NCI-H146 treated with DMSO at 0.1 percent for 48 hours (cell line): ENCODE measurements around the gene SLC25A30.

Experiments
- DNase-seq: peaks from one replicate; lab custom pipeline; 2025; ENCODE audit not compliant: unreplicated experiment; lab: John Stamatoyannopoulos, UW

Gene SLC25A30

DNA sequence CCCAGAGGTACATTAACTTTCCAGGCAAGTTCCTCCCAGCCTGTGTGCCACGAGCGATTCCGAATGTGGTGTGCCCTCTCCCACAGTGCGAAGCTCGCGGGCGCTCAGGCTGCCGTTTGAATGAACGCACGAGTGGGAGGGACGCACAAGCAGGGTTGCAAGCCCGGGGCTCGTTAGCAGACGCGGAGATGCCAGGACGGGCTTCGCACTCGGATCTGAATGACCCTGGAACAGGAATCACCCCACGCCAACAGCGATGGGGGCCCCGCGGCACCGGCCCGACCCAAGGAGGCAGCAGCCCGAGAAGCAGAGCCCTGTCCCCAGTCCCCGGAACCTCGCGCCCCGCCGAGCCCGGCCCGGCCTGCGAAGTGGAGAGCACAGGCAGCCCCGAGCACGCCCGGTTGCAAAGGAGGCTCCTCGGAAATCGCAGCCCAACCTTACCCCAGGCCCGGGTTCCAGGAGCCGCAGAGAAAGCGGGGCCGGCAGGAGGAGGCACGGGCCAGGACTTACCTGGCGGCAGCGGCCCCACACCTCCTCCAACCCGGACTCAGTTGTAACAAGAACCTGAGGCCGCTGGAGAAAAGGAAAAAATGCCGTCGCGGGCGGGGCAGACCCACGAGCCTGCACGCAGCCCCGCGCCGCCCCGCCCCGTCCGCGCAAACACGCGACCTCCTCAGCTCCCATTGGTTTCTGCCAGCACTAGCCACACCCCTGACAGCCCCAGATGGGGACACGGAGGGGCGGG lies at the start of gene SLC25A30:
Gene SLC25A30, minus strand, starts transcription at position 584 of the 745 bp plus-strand sequence. CDS start 6,948 bp downstream, outside the sequence.
- peak; percentile 89 for DNase-seq

DNA sequence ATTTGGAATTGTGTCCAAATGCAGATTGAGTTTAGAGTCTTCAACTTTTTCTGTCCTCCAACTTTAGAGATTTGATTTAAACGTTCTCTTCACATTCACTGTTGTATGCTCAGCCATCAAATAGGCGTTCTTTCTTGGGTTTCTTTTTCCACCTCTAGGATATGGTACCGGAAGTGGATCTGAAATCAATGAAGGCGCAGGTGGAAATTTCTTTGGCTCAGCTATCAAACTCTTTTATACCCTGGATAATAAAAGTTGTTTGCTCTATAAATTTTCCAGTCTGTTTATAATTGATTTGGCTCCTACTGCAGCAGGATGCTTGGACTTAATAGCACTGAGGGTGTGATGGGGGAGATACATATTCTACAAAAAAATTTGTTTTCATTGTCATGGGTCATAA lies 48.2 kb upstream of the SLC25A30 start:
- DNase-seq = no peak

DNA sequence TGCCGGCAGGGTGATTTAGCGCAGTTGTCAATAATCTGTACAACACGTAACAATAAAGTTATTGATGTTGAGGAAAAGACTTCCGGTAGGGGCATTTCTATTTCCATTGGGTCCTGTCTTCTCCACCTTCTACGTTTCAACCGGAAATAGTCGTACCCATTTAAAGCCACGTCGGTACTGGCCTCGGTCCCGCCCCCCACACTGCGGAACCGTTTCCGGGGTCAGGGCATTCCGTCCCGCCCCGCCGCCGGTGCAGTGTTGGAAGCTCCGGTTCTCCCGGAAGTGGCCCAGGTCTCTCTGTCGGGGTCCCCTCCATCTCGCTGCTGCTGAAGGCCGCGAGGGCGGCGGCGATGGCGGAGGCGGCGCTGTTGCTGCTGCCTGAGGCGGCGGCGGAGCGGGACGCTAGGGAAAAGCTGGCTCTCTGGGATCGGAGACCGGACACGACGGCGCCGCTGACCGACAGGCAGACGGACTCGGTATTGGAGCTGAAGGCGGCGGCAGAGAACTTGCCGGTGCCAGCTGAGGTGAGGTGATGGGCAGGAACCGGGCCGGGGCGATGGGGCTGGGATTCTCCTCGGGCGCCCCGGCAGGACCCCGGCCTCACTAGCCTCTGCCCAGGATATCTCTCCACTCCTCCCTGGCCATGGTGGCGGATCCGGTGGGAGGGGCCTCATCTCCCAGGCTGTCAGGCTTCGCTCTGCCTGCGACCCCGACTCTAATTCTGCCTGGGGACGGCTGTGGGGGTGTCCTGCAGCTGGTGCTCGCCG lies 46.7 kb upstream of the SLC25A30 start, which contains the start of gene COG3:
Gene COG3, plus strand, starts transcription at position 253 of the 767 bp plus-strand sequence. Its CDS starts 98 bp downstream, at position 351.
- DNase-seq = peak; percentile 97

GRCh38 chr13:45464141-45464686 lies 46.0 kb upstream of the SLC25A30 start:
- DNase-seq = no peak

GRCh38 chr13:45456196-45456972 lies 38.2 kb upstream of the SLC25A30 start:
- DNase-seq = no peak

- no peak for DNase-seq
Measured at GRCh38 chr13:45454204-45454603, 36.0 kb upstream of the SLC25A30 start.

GRCh38 chr13:45451282-45451681 lies 33.1 kb upstream of the SLC25A30 start:
- no peak for DNase-seq

DNA sequence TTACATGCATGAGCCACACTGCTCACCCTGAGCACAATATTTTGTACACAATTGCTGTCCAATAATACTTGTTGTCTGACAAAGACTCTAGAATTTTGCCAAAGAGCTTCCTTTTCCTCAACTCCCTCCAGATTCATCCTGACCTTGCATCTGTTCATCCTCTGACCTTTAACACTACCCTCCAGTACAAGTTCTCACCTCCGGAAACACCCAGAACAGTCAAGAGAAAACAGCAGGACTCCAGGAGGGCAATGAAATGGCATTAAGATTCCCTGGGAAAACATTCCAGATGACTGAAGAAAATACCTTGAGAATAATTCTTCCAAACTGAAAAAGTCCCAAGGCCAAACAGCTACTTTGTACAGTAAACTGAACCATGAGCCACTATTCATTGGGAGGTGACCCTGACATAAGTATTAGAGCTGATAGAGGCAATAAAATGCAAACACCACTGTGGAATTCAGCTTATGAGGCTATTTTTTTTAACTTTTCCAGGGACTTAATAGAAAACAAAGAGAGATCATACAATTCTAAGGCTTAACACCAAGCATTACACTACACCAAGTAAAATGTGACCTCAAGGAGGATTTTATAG lies 30.9 kb upstream of the SLC25A30 start:
- DNase-seq = no peak

DNA sequence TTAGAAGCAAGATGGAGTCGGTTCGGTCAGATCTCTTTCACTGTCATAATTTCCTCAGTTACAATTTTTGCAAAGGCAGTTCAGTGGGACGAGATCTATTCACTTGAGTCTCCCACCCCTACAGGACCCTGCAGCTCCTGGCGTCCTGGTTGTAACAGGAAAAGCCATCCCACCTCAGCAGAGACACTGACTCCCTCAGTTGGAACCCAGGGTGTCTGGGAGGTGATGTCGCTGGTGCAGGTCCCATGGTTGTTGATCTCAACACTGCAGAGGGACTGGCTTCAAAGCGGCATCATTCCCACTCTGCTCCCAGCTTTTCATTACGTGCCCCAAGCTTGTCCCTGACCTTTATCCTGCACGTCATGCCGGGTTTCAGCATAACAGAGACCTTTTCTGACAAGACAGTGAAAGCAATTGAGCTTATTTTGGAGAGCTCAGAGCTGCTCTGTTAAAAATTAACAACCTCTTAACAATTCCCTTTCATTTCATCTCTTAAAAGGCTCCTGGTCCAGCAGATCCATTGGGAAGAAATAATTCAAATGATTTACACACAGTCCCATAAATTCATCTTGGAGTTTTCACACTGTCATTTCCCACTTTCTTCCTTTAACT lies 29.0 kb upstream of the SLC25A30 start:
- no peak for DNase-seq

- DNase-seq = no peak
Measured at GRCh38 chr13:45446181-45446580, 28.0 kb upstream of the SLC25A30 start.

GRCh38 chr13:45445053-45445452 lies 26.9 kb upstream of the SLC25A30 start:
- no peak for DNase-seq

DNA sequence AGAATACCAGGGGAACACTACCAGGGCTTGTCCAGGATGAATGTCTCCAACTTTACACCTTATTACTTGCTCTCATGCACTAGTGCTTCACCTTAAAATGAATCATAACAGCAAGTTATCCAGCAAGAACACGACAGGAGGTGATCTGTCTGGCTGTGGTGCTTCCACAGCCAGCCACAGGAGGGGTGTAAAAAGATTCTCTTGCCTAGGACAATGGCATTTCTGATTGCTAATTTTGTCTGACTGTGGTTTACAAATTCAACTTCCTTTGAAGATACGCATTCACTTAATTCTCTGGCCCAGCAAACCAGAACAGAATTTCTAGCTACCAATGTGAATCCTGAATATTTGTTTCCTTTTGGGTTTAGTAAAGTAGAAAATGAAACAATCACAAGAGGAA lies 23.5 kb upstream of the SLC25A30 start:
- DNase-seq = no peak

GRCh38 chr13:45439781-45440462 lies 21.7 kb upstream of the SLC25A30 start:
- DNase-seq = no peak

- no peak for DNase-seq
Measured at GRCh38 chr13:45439008-45439407, 20.8 kb upstream of the SLC25A30 start.

GRCh38 chr13:45437947-45438346 lies 19.8 kb upstream of the SLC25A30 start:
- DNase-seq = no peak

DNA sequence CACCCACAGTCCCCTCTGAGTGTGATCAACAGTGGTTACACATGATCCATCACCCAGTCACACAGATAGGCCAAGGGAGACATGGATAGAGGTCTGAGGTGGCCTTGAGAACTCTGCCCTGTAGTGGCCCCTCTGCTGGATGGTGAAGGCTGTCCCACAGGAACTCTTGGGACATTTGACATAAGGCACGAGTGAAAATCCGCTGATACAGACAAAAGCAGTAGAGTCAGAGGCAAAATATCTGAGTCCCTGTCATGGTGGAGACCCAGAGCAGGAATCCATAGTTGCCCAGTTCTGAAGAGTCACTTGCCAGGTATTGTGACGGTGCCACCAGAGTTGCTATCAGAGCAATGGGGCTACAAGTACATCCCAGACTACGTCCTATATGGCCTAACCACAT lies 18.8 kb upstream of the SLC25A30 start:
- no peak for DNase-seq

DNA sequence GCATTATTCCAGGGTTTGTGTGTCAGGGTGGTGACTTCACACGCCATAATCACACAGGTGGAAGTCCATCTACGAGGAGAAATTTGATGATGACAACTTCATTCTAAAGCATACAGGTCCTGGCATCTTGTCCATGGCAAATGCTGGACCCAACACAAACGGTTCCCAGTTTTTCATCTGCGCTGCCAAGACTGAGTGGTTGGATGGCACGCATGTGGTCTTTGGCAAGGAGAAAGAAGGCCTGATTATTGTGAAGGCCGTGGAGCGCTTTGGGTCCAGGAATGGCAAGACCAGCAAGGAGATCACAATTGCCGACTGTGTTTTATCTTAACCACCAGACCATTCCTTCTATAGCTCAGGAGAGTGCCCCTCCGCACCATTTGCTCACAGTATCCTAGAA lies 18.2 kb upstream of the SLC25A30 start:
- no peak for DNase-seq

DNA sequence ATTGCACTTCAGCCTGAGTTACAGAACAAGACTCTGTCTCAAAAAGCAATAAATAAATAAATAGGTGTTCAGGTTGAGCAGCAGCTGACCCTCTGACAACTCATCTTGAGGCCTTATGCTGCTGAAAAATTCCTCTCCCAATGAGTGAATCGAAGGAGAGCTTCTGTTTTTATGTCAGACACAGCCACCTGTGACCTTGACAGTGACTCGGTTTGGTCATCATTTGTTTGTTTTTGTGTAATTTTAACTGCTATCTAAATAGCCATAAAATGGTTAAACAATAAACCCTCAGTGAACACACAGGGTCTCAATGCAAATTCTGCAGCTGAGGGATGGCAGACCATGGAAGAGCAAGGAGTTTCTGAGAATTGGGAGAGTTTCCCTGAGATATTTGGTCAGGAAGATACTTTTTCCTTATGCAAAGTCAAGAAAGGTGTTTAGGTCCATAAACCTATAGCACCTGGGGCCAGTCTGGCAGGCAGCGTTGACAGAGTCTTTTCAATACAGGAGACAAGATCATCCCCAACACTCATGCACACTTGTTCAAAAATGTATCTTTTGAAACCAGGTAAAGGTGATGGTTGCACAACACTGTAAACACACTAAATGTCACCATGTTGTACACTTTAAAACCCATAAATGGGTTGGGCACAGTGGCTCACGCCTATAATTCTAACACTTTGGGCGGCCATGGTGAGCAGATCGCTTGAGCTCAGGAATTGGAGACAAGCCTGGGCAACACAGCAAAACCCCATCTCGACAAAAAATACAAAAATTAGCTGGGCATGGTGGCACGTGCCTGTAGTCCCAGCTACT lies 16.6 kb upstream of the SLC25A30 start:
- peak; percentile 39 for DNase-seq

GRCh38 chr13:45433381-45433790 lies 15.2 kb upstream of the SLC25A30 start:
- no peak for DNase-seq
